Neuron (in vitro differentiated cells): ENCODE results near the gene DHX8.
"Not testable (repeated sequence)": the region's sequence is repeated elsewhere in the genome, so short reads cannot be mapped to it uniquely, and the experiment has no call there.

Experiments
- H2AFZ ChIP-seq: one replicate; pipeline ENCODE4 v1.6.1; 2013; ENCODE audit warnings: low read depth, mild to moderate bottlenecking, inconsistent platforms, low read length, moderate library complexity
- H3K27me3 ChIP-seq: one replicate; pipeline ENCODE4 v1.6.1; 2013; ENCODE audit warnings: low read length; ENCODE audit not compliant: insufficient read depth
- H3K36me3 ChIP-seq: one replicate; pipeline ENCODE4 v1.6.1; 2013; ENCODE audit warnings: low read length; ENCODE audit not compliant: insufficient read depth
- H3K4me1 ChIP-seq: one replicate; pipeline ENCODE4 v1.6.1; 2013; ENCODE audit warnings: low read length; ENCODE audit not compliant: insufficient read depth
- H3K4me3 ChIP-seq: 2 replicates; pipeline ENCODE4 v1.5.1; 2013; ENCODE audit warnings: mild to moderate bottlenecking, low read length, moderate library complexity
- H3K9me3 ChIP-seq: one replicate; pipeline ENCODE4 v1.6.1; 2013; ENCODE audit warnings: low read length

Gene DHX8

DNA sequence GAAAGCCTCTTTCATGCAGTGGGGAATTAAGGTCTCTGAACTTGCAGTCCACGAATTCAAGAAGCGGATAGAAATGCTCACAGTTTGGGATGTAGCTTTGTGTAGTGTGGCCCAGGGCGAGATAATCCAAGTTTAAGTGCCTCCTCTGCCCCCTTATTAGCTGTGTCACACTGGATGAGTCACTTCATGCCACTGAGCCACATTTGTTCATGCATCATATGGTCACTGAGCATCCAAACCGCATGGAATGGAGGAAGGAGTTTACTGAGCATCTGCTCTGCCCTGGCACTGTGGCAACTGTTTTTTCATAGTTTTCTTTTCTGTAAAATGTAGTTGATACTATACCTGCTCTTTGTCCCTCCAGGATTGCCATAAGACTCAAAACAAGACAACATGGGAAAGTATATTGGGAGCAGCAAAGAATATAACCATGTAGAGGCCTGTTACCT, 15.1 kb upstream of the DHX8 start:
- H3K9me3 ChIP-seq, result no peaks in the 10 kb centered on the region
- H3K4me3 ChIP-seq, result no peak overlapping the region

DNA sequence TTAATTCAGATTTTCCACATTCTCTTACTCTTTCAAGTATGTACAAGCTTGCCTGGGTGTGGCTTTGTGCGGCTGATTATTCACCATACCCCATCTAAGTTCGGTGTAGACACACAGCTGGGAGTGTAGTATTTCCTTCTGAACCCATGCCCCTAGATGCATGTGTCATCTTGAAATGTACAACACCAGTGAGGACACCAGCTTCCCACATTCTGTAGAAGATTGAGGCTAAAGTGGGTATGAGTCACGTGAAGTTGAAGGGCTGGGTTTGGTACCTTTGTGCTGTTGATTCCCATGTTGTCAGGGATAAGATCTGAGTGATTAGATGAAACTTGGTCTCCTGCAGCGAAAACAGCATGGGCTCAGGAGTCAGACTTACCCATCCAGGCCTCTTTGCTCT, 14.6 kb upstream of the DHX8 start:
- Histone ChIP-seq H3K4me1 (no peaks in the 10 kb centered on the region), H3K27me3 (peaks cover 2% of the 10 kb centered on the region), H3K4me3 (no peak overlapping the region), H3K36me3 (no peaks in the 10 kb centered on the region), H3K9me3 (no peaks in the 10 kb centered on the region), H2AFZ (no peak overlapping the region)

More for the DNA sequence above, 15.1 kb upstream of the DHX8 start:
- no peaks in the 10 kb centered on the region for H3K36me3 ChIP-seq
- H2AFZ ChIP-seq, result no peak overlapping the region
- H3K4me1 ChIP-seq, result no peaks in the 10 kb centered on the region
- H3K27me3 ChIP-seq, result peaks cover under 1% of the 10 kb centered on the region

DNA sequence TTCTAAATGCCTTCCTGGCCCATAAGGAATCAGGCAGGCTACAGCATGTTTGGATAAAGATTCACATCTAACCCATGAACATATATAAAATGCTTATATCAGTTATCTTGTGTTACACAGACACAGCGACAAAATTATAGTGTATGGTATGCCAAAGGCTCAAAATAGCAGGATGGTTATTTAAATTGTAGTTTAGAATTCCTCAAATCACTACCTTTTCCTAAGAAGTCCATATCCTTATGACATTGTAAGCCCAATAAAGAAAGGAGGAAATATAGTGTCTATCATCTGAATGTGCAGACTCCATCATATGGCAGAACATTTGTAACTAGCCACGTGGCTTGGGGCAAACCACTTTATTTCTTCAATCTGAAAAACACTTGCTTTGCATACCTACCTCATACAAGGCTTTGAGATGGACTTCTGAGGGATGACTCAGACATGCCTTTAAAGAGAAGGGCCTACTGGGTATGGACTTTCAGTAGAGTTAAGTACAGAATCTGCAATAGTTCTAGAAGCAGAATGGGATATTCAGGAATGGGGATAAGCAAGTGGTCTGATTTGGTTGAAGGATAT, 12.1 kb upstream of the DHX8 start:
- H2AFZ ChIP-seq, result no peak overlapping the region
- no peaks in the 10 kb centered on the region for H3K9me3 ChIP-seq
- H3K36me3 ChIP-seq, result no peaks in the 10 kb centered on the region
- H3K4me1 ChIP-seq, result no peaks in the 10 kb centered on the region
- peaks cover 2% of the 10 kb centered on the region for H3K27me3 ChIP-seq
- H3K4me3 ChIP-seq, result no peak overlapping the region

DNA sequence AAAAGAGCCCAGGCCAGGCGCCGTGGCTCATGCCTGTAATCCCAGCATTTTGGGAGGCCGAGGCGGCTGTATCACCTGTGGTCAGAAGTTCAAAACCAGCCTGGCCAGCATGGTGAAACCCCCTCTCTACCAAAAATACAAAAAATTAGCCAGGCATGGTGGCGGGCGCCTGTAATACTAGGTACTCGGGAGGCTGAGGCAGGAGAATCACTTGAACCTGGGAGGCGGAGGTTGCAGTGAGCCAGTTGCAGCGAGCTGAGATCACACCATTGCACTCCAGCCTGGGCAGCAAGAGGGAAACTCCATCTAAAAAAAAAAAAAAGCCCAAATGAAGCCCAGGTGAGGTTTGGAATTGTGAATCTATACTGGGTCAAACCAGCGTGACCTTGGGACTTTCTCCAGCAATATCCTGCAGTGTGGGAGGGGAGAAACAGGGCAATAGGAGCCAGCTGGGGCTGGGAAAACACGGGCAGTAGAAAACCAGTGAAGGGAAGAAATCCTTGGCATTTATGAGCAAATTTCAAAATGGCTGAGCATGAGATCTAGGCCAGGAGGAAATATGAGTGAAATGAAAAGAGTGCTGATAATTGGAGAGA, 8.2 kb upstream of the DHX8 start:
- H2AFZ ChIP-seq, result no peak overlapping the region
- no peaks in the 10 kb centered on the region for H3K36me3 ChIP-seq

DNA sequence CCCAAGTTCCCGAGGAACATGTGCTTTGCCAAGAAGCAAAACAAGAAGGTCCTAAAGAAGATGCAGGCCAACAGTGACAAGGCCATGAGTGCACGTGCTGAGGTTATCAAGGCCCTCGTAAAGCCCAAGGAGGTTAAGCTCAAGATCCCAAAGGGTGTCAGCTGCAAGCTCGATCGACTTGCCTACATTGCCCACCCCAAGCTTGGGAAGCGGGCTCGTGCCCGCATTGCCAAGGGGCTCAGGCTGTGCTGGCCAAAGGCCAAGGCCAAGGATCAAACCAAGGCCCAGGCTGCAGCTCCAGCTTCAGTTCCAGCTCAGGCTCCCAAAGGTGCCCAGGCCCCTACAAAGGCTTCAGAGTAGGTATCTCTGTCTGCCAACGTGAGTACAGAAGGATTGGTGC, 7.5 kb upstream of the DHX8 start:
- H3K4me3 ChIP-seq, H3K36me3 ChIP-seq, H3K9me3 ChIP-seq, H2AFZ ChIP-seq, H3K27me3 ChIP-seq: not testable (repeated sequence)
- H3K4me1 ChIP-seq, result peaks cover 11% of the 10 kb centered on the region

More for the DNA sequence above, 8.2 kb upstream of the DHX8 start:
- Histone ChIP-seq H3K4me3 (no peak overlapping the region), H3K4me1 (peaks cover 11% of the 10 kb centered on the region), H3K27me3 (peaks cover 2% of the 10 kb centered on the region), H3K9me3 (no peaks in the 10 kb centered on the region)

DNA sequence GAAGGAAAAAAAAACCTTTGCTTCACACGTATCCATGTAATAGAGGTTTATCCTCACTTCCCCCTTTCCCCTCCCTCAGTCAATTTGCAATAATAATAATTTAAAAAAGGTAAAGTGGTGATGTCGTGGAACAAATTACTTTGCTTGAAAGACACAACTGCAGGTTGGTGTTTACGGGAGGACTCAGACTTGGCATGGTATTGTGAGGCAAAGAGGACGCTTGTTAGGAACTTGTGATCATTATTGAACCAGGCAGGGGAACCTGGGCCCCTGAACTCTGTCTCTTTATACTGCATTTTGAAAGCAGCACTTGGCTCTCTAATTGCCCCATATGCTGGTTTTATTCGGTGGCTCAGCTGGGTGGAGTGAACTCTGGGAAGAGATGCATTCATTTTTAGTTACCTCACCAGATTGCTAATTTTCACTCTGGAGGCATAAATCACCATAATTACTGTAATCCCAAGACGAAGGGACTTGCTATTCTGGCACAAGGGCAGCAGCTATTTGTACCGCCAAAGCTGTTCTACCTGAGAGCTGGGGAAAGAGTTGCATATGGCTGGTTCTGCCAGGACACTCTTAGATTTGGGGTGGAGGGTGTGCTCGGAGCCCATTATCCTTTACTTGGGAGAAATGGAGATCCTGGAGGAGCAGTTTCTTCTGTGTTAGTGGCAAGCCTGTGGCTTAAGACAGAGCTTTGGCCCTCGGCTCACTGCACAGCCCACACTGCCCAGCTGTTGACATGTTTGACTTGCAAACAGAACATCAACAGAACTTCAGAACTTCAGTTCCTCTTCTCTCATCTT, 5.7 kb upstream of the DHX8 start:
- Histone ChIP-seq H3K27me3 (peaks cover 2% of the 10 kb centered on the region), H3K36me3 (no peaks in the 10 kb centered on the region), H3K4me1 (peaks cover 11% of the 10 kb centered on the region), H2AFZ (no peak overlapping the region), H3K9me3 (no peaks in the 10 kb centered on the region), H3K4me3 (no peak overlapping the region)

DNA sequence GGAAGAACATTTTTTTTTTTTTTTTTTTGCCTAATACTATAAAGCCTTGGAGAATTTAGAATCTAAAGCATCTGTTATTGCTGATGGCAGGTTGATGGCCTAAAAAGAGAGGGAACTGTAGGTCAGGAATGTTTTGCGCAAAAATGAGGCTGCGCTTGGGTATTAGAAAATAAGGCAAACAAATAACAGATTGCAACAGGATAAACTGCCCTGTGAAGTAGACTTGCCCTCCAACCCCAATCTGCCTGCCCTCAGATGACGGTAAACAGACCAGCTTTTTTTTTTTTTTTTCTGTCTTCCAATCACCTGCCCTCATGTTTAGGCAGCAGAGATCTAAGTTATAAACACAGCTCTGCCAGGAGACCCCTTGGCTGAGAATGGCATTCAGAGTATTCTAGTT, 3.8 kb upstream of the DHX8 start:
- Histone ChIP-seq H2AFZ (no peak overlapping the region), H3K27me3 (no peaks in the 10 kb centered on the region), H3K36me3 (no peaks in the 10 kb centered on the region), H3K9me3 (no peaks in the 10 kb centered on the region), H3K4me1 (peaks cover 15% of the 10 kb centered on the region), H3K4me3 (no peak overlapping the region)

DNA sequence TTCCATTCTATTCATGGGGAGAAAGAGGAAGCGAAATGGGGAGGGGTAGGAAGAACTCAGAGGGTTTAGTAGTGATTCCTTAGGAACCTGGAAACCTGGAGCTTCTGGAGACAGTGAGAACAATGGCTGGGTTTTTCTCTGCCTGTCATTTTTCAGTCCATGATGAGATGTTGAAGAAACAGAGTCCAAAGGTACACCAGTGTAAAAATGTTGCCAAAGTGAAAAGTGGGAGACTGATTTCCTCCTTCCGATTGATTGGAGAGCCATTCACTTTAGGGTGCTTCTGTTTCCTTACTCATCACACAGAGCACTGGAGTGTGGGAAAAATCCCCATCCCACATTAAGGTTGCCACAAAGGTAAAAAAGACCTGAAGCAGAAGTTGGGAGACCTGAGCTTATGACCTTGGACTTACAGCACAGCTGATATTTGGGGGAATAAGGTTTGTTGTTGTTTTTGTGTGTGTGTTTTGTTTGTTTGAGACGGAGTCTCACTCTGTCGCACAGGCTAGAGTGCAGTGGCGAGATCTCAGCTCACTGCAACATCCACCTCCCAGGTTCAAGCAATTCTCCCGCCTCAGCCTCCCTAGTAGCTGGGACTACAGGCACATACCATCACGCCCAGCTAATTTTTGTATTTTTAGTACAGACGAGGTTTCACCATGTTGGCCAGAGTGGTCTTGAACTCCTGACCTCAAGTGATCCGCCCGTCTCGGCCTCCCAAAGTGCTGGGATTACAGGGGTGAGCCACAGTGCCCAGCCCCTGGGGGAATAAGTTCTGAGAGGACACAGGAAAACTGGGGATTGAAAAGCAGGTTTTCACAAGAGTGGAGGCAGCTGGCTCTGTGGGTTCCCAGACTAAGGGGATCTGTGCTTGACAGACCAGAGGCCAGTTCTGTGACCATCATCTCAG, 1.4 kb upstream of the DHX8 start:
- Histone ChIP-seq H2AFZ (no peak overlapping the region), H3K9me3 (no peaks in the 10 kb centered on the region), H3K27me3 (no peaks in the 10 kb centered on the region), H3K4me3 (no peak overlapping the region), H3K36me3 (no peaks in the 10 kb centered on the region), H3K4me1 (peaks cover 21% of the 10 kb centered on the region)

DNA sequence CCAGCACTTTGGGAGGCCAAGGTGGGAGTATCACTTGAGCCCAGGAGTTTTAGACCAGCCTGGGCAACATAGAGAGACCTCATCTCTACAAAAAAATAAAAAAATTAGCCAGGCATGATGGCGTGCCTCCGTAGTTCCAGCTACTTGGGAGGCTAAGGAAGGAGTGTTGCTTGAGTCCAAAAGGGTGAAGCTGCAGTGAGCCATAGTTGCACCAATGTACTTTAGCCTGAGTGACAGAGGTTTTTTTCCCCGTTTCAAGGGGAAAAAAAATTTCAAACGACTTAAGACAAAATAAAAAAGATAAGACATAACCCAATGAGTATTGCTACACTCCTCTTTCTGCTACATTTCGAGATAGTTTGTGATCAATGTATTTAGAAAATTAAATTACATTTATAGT, 6.8 kb downstream of the DHX8 start:
- Histone ChIP-seq H3K36me3 (peaks cover 48% of the 10 kb centered on the region), H3K27me3 (no peaks in the 10 kb centered on the region)

DNA sequence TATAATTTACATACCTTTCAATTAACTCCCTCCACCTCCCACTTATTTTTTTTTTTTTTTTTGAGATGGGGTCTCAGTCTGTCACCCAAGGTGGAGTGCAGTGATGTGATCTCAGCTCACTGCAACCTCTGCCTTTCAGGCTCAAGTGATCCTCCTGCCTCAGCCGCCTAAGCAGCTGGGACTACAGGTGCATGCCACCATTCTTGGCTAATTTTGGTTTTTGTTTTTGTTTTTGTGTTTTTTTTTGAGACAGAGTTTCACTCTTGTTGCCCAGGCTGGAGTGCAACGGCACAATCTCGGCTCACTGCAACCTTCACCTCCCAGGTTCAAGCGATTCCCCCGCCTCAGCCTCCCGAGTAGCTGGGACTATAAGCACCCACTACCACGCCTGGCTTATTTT, 25.7 kb downstream of the DHX8 start:
- not testable (repeated sequence) for H3K4me1 ChIP-seq, H2AFZ ChIP-seq, H3K27me3 ChIP-seq, H3K4me3 ChIP-seq, H3K9me3 ChIP-seq
- peaks cover 65% of the 10 kb centered on the region for H3K36me3 ChIP-seq

More for the DNA sequence above, 6.8 kb downstream of the DHX8 start:
- no peaks in the 10 kb centered on the region for H3K4me1 ChIP-seq
- no peak overlapping the region for H3K4me3 ChIP-seq
- no peaks in the 10 kb centered on the region for H3K9me3 ChIP-seq
- no peak overlapping the region for H2AFZ ChIP-seq

DNA sequence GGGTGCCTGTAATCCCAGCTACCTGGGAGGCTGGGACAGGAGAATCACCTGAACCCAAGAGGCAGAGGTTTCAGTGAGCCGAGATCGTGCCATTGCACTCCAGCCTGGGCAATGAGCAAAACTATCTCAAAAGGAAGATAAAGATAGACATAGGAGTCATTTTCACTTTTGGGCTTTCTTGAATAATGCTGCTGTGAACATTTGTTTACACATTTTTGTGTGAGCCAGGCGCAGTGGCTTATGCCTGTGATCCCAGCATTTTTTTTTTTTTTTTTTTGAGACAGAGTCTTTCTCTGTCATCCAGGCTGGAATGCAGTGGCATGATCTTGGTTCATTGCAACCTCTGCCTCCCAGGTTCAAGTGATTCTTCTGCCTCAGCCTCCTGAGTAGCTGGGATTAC, 27.4 kb downstream of the DHX8 start:
- H2AFZ ChIP-seq, H3K4me1 ChIP-seq, H3K27me3 ChIP-seq, H3K9me3 ChIP-seq, H3K4me3 ChIP-seq: not testable (repeated sequence)
- peaks cover 63% of the 10 kb centered on the region for H3K36me3 ChIP-seq

DNA sequence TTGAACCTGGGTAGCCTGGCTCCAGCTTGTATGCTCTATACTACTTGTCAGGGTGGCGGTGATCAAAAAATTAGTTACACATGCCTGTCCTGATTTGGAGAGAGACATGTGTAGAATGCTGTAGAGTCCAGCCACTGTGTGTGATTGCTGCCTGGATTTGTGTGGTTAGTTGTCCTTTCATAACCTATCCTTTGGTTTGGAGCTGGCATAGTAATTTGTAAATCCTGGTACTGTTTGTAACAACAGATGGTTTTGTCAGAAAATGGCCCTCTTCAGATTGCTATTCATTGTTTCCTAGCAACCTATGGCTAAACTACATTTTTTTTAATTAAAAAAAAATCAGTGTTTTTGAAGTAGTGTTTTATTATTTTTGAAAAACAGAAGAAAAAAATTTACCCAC, 31.9 kb downstream of the DHX8 start:
- Histone ChIP-seq H3K27me3 (no peaks in the 10 kb centered on the region), H3K4me1 (no peaks in the 10 kb centered on the region), H2AFZ (no peak overlapping the region), H3K4me3 (no peak overlapping the region), H3K9me3 (no peaks in the 10 kb centered on the region), H3K36me3 (peaks cover 68% of the 10 kb centered on the region)

DNA sequence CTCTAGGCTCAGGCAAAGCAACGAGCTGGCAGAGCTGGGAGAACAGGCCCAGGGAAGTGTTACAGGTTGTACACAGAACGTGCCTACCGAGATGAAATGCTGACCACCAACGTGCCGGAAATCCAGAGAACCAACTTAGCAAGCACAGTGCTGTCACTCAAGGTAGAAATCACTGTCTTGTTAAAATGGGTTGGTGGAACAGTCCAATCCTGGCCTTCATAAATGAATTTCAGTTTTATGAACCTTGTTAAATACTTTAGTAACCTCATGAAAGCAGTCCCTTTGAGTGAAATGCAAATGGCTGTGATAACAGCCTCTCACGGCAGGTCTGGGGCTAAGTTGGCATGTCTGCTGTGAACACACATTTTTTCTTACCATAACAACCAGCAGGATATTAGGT, 33.4 kb downstream of the DHX8 start:
- Histone ChIP-seq H2AFZ (no peak overlapping the region), H3K9me3 (no peaks in the 10 kb centered on the region), H3K4me1 (no peaks in the 10 kb centered on the region), H3K27me3 (no peaks in the 10 kb centered on the region), H3K36me3 (peaks cover 74% of the 10 kb centered on the region), H3K4me3 (no peak overlapping the region)
